ENCODE data around the gene RBM42.

RBM42 gene

GRCh38 chr19:35620001-35620400 lies 8.8 kb upstream of the RBM42 start:
- no peak for DNase-seq (ENCODE audit: low read depth)

- no peak for DNase-seq (ENCODE audit: low read depth)
Observed at GRCh38 chr19:35621708-35622107, 7.1 kb upstream of the RBM42 start.

- no peak for DNase-seq (ENCODE audit: low read depth)
Observed at GRCh38 chr19:35622750-35623149, 6.1 kb upstream of the RBM42 start.

- no peak for DNase-seq (ENCODE audit: low read depth)
Observed at GRCh38 chr19:35623327-35624010, 5.4 kb upstream of the RBM42 start.

GRCh38 chr19:35628264-35628564 lies 622 bp upstream of the RBM42 start:
- no peak for DNase-seq (ENCODE audit: low read depth)

- no peak for DNase-seq (ENCODE audit: low read depth)
Observed at GRCh38 chr19:35629332-35629633, 447 bp downstream of the RBM42 start.

- DNase-seq (ENCODE audit: low read depth), result no peak
Observed at GRCh38 chr19:35633727-35634440, 5.0 kb downstream of the RBM42 start.

GRCh38 chr19:35636651-35637050 lies 7.8 kb downstream of the RBM42 start:
- DNase-seq (ENCODE audit: low read depth), result no peak

GRCh38 chr19:35637165-35637564 lies 8.3 kb downstream of the RBM42 start:
- no peak for DNase-seq (ENCODE audit: low read depth)

- no peak for DNase-seq (ENCODE audit: low read depth)
Observed at GRCh38 chr19:35639321-35639639, 10.4 kb downstream of the RBM42 start.

- no peak for DNase-seq (ENCODE audit: low read depth)
Observed at GRCh38 chr19:35639863-35640262, 11.0 kb downstream of the RBM42 start.

GRCh38 chr19:35641515-35642151 lies 12.8 kb downstream of the RBM42 start, which contains the start of gene ETV2:
Gene ETV2 (plus strand): TSS chr19:35641745. CDS start chr19:35642461, 716 bp downstream.
- peak; percentile 25 for DNase-seq (ENCODE audit: low read depth)

- DNase-seq (ENCODE audit: low read depth), result no peak
Observed at GRCh38 chr19:35642312-35642711, 13.5 kb downstream of the RBM42 start.

GRCh38 chr19:35642798-35643254 lies 14.0 kb downstream of the RBM42 start:
- DNase-seq (ENCODE audit: low read depth), result no peak

- peak; percentile 55 for DNase-seq (ENCODE audit: low read depth)
Observed at GRCh38 chr19:35643255-35644205, 14.7 kb downstream of the RBM42 start.

- DNase-seq (ENCODE audit: low read depth), result peak; percentile 88
Observed at GRCh38 chr19:35644206-35644986, 15.6 kb downstream of the RBM42 start.

GRCh38 chr19:35644987-35645679 lies 16.3 kb downstream of the RBM42 start:
- peak; percentile 51 for DNase-seq (ENCODE audit: low read depth)

- DNase-seq (ENCODE audit: low read depth), result no peak
Observed at GRCh38 chr19:35645680-35646511, 17.1 kb downstream of the RBM42 start.

GRCh38 chr19:35648017-35648961 lies 19.5 kb downstream of the RBM42 start, which contains the start of gene COX6B1:
Gene COX6B1 (plus strand): TSS chr19:35648323. CDS start chr19:35651244, 2,921 bp downstream.
- peak; percentile 87 for DNase-seq (ENCODE audit: low read depth)
